Upper lobe of left lung (tissue), 6 donors: ENCODE results near the gene NUDT3. TPM values are rescaled to one million over a fixed set of nuclear protein-coding genes. Genes with fewer than 3 reads are reported as not detected.

Experiments used
- ATAC-seq, 2 donors: fragments of 200-7000 bp; cut with Tn5 transposase; one replicate each; pipeline ENCODE4 v1.9.1; 2022; ENCODE audit warnings: mild to moderate bottlenecking in 2 of 2, moderate library complexity in 2 of 2; ENCODE audit not compliant: low FRiP score in 2 of 2
- DNase-seq, 2 donors: peaks; one replicate each; pipeline ENCODE4 v3.0.0-alpha.2; 2019 to 2020
- H3K27ac ChIP-seq, 4 donors: fragments of 200-600 bp; sonication (generic); one replicate each; pipeline ENCODE4 v1.5.1; 2016 to 2019
- H3K27me3 ChIP-seq, 4 donors: fragments of 200-600 bp; sonication (generic); one replicate each; pipeline ENCODE4 v1.5.1; 2017 to 2019
- H3K36me3 ChIP-seq, 4 donors: fragments of 200-600 bp; sonication (generic); one replicate each; pipeline ENCODE4 v1.5.1; 2016 to 2019
- H3K4me1 ChIP-seq, 4 donors: fragments of 200-600 bp; sonication (generic); one replicate each; pipeline ENCODE4 v1.5.1; 2018 to 2019
- H3K4me3 ChIP-seq, 4 donors: fragments of 200-600 bp; sonication (generic); one replicate each; pipeline ENCODE4 v1.5.1; 2017 to 2019; ENCODE audit warnings: mild to moderate bottlenecking in 2 of 4, moderate library complexity in 1 of 4
- H3K9me3 ChIP-seq, 4 donors: fragments of 200-600 bp; sonication (generic); one replicate each; pipeline ENCODE4 v1.5.1; 2018 to 2019
- EP300 ChIP-seq, 4 donors: sonication (generic); formaldehyde crosslinking; IDR thresholded peaks; one replicate each; pipeline ENCODE4 v1.5.1; 2017; ENCODE audit warnings: antibody characterized with exemption in 4 of 4, control low read depth in 2 of 4
- POLR2A ChIP-seq, 4 donors: fragments of 450-650 bp; IDR thresholded peaks; one replicate each; pipeline ENCODE4 v1.5.1; 2016 to 2017; ENCODE audit warnings: antibody characterized with exemption in 4 of 4, mild to moderate bottlenecking in 2 of 4
- POLR2AphosphoS5 ChIP-seq, 2 donors: sonication (generic); formaldehyde crosslinking; IDR thresholded peaks; one replicate each; pipeline ENCODE4 v1.5.1; 2017; ENCODE audit warnings: antibody characterized with exemption in 2 of 2
- WGBS, 2 donors: methylation state at CpG; one replicate each; pipeline ENCODE4 v1.1.5; 2017 to 2018; 5-methylcytosine and 5-hydroxymethylcytosine counted together
- total RNA-seq, 6 donors: library from RNA; depleted of rRNA in 4 of 6; stranded (reverse); fragments of >200 nt in 4 of 6; gene quantifications; one replicate each; pipeline versions ENCODE4 v1.1.0 to v1.2.1, GENCODE V29; 2016 to 2021
- TF ChIP-seq, protein P1 (sequence below), 6 experiments: fragments of 450-650 bp in 4 of 6; fragments of 200-600 bp in 2 of 6; sonication (generic) in 2 of 6; IDR thresholded peaks; one replicate each; pipeline ENCODE4 v1.5.1; 2016 to 2019; ENCODE audit warnings: antibody characterized with exemption in 6 of 6
- donor health status: DM: no; HTN: no; CAD: no; lungs with moderate emphysema.
- donor health status: DM: no; HTN: yes; CAD: no; lungs with severe emphysema.

Gene NUDT3
- total RNA-seq, 6 donors from 2014 or later: 15.1 to 32.7 (median 26.0) TPM

DNA sequence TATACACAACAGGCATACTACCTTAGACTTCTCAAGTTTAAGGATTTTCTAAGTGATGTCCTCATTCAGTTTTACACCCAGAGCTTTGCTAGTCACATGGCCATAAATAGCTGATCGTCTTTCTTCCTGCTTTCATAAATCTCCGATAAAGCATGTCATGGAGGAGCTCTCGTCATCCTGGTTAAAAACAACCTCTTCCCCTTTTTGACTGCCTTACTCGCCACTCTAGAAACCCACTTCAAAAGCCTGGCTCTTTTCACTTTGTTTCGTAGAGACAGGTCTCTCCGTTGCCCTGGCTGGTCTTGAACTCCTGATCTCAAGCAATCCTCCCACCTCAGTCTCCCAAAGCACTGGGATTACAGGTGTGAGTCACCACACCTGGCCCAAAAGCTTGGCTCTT lies 76.7 kb downstream of the NUDT3 start:
- TF ChIP-seq, protein P1, sequence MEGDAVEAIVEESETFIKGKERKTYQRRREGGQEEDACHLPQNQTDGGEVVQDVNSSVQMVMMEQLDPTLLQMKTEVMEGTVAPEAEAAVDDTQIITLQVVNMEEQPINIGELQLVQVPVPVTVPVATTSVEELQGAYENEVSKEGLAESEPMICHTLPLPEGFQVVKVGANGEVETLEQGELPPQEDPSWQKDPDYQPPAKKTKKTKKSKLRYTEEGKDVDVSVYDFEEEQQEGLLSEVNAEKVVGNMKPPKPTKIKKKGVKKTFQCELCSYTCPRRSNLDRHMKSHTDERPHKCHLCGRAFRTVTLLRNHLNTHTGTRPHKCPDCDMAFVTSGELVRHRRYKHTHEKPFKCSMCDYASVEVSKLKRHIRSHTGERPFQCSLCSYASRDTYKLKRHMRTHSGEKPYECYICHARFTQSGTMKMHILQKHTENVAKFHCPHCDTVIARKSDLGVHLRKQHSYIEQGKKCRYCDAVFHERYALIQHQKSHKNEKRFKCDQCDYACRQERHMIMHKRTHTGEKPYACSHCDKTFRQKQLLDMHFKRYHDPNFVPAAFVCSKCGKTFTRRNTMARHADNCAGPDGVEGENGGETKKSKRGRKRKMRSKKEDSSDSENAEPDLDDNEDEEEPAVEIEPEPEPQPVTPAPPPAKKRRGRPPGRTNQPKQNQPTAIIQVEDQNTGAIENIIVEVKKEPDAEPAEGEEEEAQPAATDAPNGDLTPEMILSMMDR (IDR thresholded peaks at IDR 0.05): no peak
- no peak for TF ChIP-seq POLR2AphosphoS5 (IDR thresholded peaks at IDR 0.05)
- no peak for TF ChIP-seq POLR2A (IDR thresholded peaks at IDR 0.05)
- ATAC-seq (peak in 1 of 2 donors; percentile 63), DNase-seq (no peak)
- no peaks in the 10 kb centered on the region for H3K27me3 ChIP-seq
- H3K4me3 ChIP-seq: no peak overlapping the region
- peaks cover 6 to 11% (median 7%) of the 10 kb centered on the region in 4 donors for H3K4me1 ChIP-seq
- WGBS, 2 donors: 45% methylated on average over 5 to 6 of the region's 6 CpGs
- no peaks in the 10 kb centered on the region for H3K9me3 ChIP-seq
- H3K27ac ChIP-seq: peak overlapping the region in 3 of 4 donors; percentile 9 to 66 (median 15)
- H3K36me3 ChIP-seq: no peaks in the 10 kb centered on the region

DNA sequence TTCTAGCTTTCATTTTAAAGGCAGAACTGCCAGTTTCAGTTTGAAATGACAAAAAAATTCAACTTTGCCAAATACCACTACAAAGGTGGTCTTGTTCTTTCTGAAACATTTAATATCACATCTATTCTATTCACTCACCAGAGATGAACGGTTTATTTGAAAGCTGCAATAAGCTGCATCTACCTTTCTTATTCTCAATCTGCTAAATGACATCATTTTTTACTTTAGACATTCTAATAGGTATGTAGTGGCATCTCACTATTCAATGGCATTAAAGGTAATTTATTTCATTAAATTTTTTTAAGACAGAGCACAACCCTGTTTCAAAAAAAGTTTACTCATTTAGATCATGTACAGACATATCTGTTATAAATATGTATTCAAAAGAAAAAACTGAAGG lies 77.2 kb downstream of the NUDT3 start:
- no peak for ATAC-seq
- whole genome bisulfite sequencing, 2 donors: 76 to 88% methylated on average over 1 of the region's 1 CpG
- TF ChIP-seq POLR2A (IDR thresholded peaks at IDR 0.05) (no peak), EP300 (IDR thresholded peaks at IDR 0.05) (no peak), POLR2AphosphoS5 (IDR thresholded peaks at IDR 0.05) (no peak)
- TF ChIP-seq, protein P1 (IDR thresholded peaks at IDR 0.05): no peak

DNA sequence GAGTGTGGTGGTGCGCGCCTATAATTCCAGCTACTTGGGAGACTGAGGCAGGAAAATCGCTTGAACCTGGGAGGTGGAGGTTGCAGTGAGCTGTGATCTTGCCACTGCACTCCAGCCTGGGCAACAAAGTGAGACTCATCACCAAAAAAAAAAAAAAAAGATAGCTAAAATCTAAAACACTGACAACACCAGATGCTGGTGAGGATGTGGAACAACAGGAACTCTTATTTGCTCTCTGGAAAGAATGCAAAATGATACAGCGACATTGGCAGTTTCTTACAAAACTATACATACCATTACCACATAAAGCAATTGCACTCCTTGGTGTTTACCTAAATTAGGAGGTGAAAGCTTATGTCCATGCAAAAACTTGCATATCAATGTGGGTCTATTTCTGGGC lies 80.2 kb downstream of the NUDT3 start:
- Histone ChIP-seq H3K36me3 (no peaks in the 10 kb centered on the region), H3K4me3 (no peak overlapping the region), H3K27ac (no peak overlapping the region), H3K9me3 (no peaks in the 10 kb centered on the region), H3K4me1 (peaks cover 0 to 5% (median 2%) of the 10 kb centered on the region in 4 donors), H3K27me3 (no peaks in the 10 kb centered on the region)
- TF ChIP-seq POLR2A (IDR thresholded peaks at IDR 0.05) (no peak), POLR2AphosphoS5 (IDR thresholded peaks at IDR 0.05) (no peak), EP300 (IDR thresholded peaks at IDR 0.05) (no peak)
- TF ChIP-seq, protein P1 (IDR thresholded peaks at IDR 0.05): no peak
- ATAC-seq (no peak), DNase-seq (no peak)
- 73 to 89% methylated on average over 4 of the region's 4 CpGs for WGBS, 2 donors

More for the DNA sequence above, 77.2 kb downstream of the NUDT3 start:
- Histone ChIP-seq H3K9me3 (no peaks in the 10 kb centered on the region), H3K27ac (peak overlapping the region in 1 of 4 donors; percentile 66), H3K27me3 (no peaks in the 10 kb centered on the region), H3K4me3 (no peak overlapping the region), H3K4me1 (peaks cover 6 to 11% (median 7%) of the 10 kb centered on the region in 4 donors), H3K36me3 (no peaks in the 10 kb centered on the region)
- DNase-seq: no peak

DNA sequence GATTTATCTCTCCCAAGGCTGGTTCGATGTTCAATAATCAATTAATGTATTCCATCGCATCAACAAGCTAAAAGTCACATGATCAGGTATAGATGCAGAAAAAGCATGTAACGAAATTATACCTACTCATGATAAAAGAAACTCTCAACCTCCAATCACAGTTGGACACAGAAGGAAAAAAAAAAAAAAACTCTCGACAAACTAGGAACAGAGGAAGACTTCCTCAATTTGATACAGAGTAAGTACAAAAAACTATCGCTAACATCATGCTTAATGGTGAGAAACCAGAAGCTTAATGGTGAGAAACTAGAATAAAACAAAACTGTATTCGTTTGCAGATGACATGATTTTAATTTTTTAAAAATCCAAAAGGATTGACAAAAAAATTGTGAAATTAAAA lies 81.7 kb downstream of the NUDT3 start:
- TF ChIP-seq POLR2AphosphoS5 (IDR thresholded peaks at IDR 0.05) (no peak), POLR2A (IDR thresholded peaks at IDR 0.05) (no peak), EP300 (IDR thresholded peaks at IDR 0.05) (no peak)
- TF ChIP-seq, protein P1 (IDR thresholded peaks at IDR 0.05): no peak
- DNase-seq (no peak), ATAC-seq (no peak)
- Histone ChIP-seq H3K27ac (no peak overlapping the region), H3K27me3 (no peaks in the 10 kb centered on the region), H3K36me3 (no peaks in the 10 kb centered on the region), H3K4me1 (peaks cover 0 to 16% (median 12%) of the 10 kb centered on the region in 4 donors), H3K4me3 (no peak overlapping the region), H3K9me3 (no peaks in the 10 kb centered on the region)
- WGBS, 2 donors: 82 to 89% methylated on average over 6 of the region's 6 CpGs

DNA sequence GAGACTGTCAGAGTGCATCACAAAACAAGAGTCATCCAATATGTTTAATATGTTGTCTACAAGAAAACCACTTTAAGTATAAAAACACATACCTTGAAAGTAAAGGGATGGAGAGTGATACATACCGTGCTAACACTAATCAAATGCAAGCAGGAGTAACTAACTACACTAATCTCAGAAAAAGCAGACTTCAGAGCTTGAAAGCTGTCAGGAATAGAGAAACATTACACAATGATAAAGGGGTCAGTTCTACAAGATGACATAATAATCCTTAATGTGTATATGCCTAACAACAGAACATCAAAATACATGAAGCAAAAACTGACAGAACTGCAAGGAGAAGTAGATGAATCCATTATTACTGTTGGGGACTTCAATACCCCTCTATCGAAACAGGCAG lies 84.0 kb downstream of the NUDT3 start:
- no peak for TF ChIP-seq EP300 (IDR thresholded peaks at IDR 0.05)
- no peak for TF ChIP-seq POLR2A (IDR thresholded peaks at IDR 0.05)
- no peak for TF ChIP-seq POLR2AphosphoS5 (IDR thresholded peaks at IDR 0.05)
- TF ChIP-seq, protein P1 (IDR thresholded peaks at IDR 0.05): no peak
- ATAC-seq (no peak), DNase-seq (no peak)
- 88 to 92% methylated on average over 2 of the region's 2 CpGs for WGBS, 2 donors
- H3K4me1 ChIP-seq: peaks cover 0 to 26% (median 17%) of the 10 kb centered on the region in 4 donors
- H3K27ac ChIP-seq: no peak overlapping the region
- no peaks in the 10 kb centered on the region for H3K36me3 ChIP-seq
- no peaks in the 10 kb centered on the region for H3K9me3 ChIP-seq
- H3K27me3 ChIP-seq: no peaks in the 10 kb centered on the region
- H3K4me3 ChIP-seq: no peak overlapping the region
